Esophagus squamous epithelium (tissue), 4 donors: ENCODE data around the gene ITFG2.
A peak's percentile ranks its signal among the peaks of the same experiment; 100 is the strongest.

Experiments used
- CTCF ChIP-seq, 6 experiments: fragments of 450-650 bp in 4 of 6; fragments of 200-600 bp in 2 of 6; sonication (generic) in 2 of 6; IDR thresholded peaks; one replicate each; pipeline ENCODE4 v1.5.1; 2016 to 2019; ENCODE audit warnings: antibody characterized with exemption in 6 of 6, mild to moderate bottlenecking in 4 of 6, moderate library complexity in 4 of 6
- POLR2A ChIP-seq, 4 donors: fragments of 450-650 bp; IDR thresholded peaks; one replicate each; pipeline ENCODE4 v1.6.1; 2017; ENCODE audit warnings: antibody characterized with exemption in 4 of 4, mild to moderate bottlenecking in 4 of 4, moderate library complexity in 3 of 4

GRCh38 chr12:2813214-2814185 is 1.0 kb downstream of the ITFG2 start:
- TF ChIP-seq CTCF (IDR thresholded peaks at IDR 0.05): peak; percentile 20 to 77 (median 63)
- TF ChIP-seq POLR2A (IDR thresholded peaks at IDR 0.05): no peak
